PC-3 (cell line): ENCODE measurements around the gene HSF4. TPM values are rescaled to one million over a fixed set of nuclear protein-coding genes. Genes with fewer than 3 reads are reported as not detected.

ENCODE experiments used
- ATAC-seq: fragments of 200-7000 bp; cut with Tn5 transposase; 2 replicates; pipeline ENCODE4 v1.9.1; 2020; ENCODE audit warnings: mild to moderate bottlenecking, moderate library complexity
- BruUV-seq: library from RNA; stranded (reverse); fragments of 400-500 nt; replicated peaks from 2 replicates; lab custom pipeline; 2021; lab: Mats Ljungman, UMichigan
- CTCF ChIA-PET: fragments of 300-600 bp; sonication (Branson Sonifier 250); formaldehyde crosslinking; loops from one replicate; lab custom pipeline; 2022; ENCODE audit warnings: antibody characterized with exemption; lab: Charles Lee
- POLR2A ChIA-PET: fragments of 300-600 bp; sonication (Branson Sonifier 250); formaldehyde crosslinking; loops from one replicate; lab custom pipeline; 2022; ENCODE audit warnings: antibody characterized with exemption; ENCODE audit not compliant: unreplicated experiment; lab: Charles Lee
- DNase-seq: peaks from one replicate; pipeline ENCODE4 v3.0.0-alpha.2; 2015
- H2AFZ ChIP-seq: fragments of 300-600 bp; sonication (generic); 2 replicates; pipeline ENCODE4 v1.6.0; 2016; ENCODE audit warnings: antibody characterized with exemption, low read length
- H3F3A ChIP-seq: fragments of 300-600 bp; sonication (generic); one replicate; pipeline ENCODE4 v1.6.0; 2017; ENCODE audit warnings: antibody characterized with exemption, low read length, control low read depth, mild to moderate bottlenecking; ENCODE audit not compliant: unreplicated experiment
- H3K27ac ChIP-seq: fragments of 300-600 bp; sonication (generic); 2 replicates; pipeline ENCODE4 v1.5.1; 2016; ENCODE audit warnings: mild to moderate bottlenecking, low read length
- H3K27me3 ChIP-seq: fragments of 300-600 bp; sonication (generic); 2 replicates; pipeline ENCODE4 v1.6.1; 2016; ENCODE audit warnings: low read length, mixed read lengths
- H3K36me3 ChIP-seq: fragments of 300-600 bp; sonication (generic); 2 replicates; pipeline ENCODE4 v1.6.1; 2016; ENCODE audit warnings: low read depth, mixed run types, low read length, mixed read lengths
- H3K4me1 ChIP-seq: fragments of 300-600 bp; sonication (generic); 2 replicates; pipeline ENCODE4 v1.5.1; 2016; ENCODE audit warnings: low read length; ENCODE audit not compliant: insufficient read depth
- H3K4me2 ChIP-seq: fragments of 300-600 bp; sonication (generic); 2 replicates; pipeline ENCODE4 v1.6.0; 2016; ENCODE audit warnings: low read length
- H3K4me3 ChIP-seq: fragments of 300-600 bp; sonication (generic); 2 replicates; pipeline ENCODE4 v1.5.1; 2016; ENCODE audit warnings: mild to moderate bottlenecking, low read length, mixed read lengths
- H3K79me2 ChIP-seq: fragments of 300-600 bp; sonication (generic); 2 replicates; pipeline ENCODE4 v1.6.1; 2017; ENCODE audit warnings: low read length, mixed read lengths
- H3K9ac ChIP-seq: fragments of 300-600 bp; sonication (generic); 2 replicates; pipeline ENCODE4 v1.6.0; 2016; ENCODE audit warnings: mild to moderate bottlenecking, low read length
- H3K9me2 ChIP-seq: fragments of 300-600 bp; sonication (generic); replicated peaks from 2 replicates; pipeline ENCODE4 v1.6.1; 2016; ENCODE audit warnings: mixed run types, low read length, mixed read lengths
- H3K9me3 ChIP-seq: fragments of 300-600 bp; sonication (generic); 2 replicates; pipeline ENCODE4 v1.6.1; 2016; ENCODE audit warnings: low read length, mixed read lengths
- H4K20me1 ChIP-seq: fragments of 300-600 bp; sonication (generic); 2 replicates; pipeline ENCODE4 v1.6.1; 2016; ENCODE audit warnings: low read length, mixed read lengths
- CTCF ChIP-seq: fragments of 300-600 bp; sonication (generic); conservative IDR thresholded peaks from 2 replicates; pipeline ENCODE4 v1.5.1; 2017; ENCODE audit warnings: antibody characterized with exemption, low read depth, mild to moderate bottlenecking, low read length
- EZH2 ChIP-seq: fragments of 300-600 bp; sonication (generic); IDR thresholded peaks from one replicate; pipeline ENCODE4 v1.6.1; 2017; ENCODE audit warnings: antibody characterized with exemption, mild to moderate bottlenecking, low read length; ENCODE audit not compliant: unreplicated experiment
- EZH2phosphoT487 ChIP-seq: fragments of 300-600 bp; sonication (generic); IDR thresholded peaks from 2 replicates; pipeline ENCODE4 v1.6.1; 2018; ENCODE audit warnings: mild to moderate bottlenecking, antibody characterized with exemption, low read length, borderline replicate concordance
- intact Hi-C: fragments of 100-400 bp; cut with micrococcal nuclease; formaldehyde crosslinking; loops from 2 replicates; pipeline ENCODE4 v1.9.0; 2023
- total RNA-seq: library from RNA; depleted of rRNA; stranded (reverse); fragments of >200 nt; gene quantifications from 2 replicates; pipeline ENCODE4 v1.2.3, GENCODE V29; 2014

The HSF4 gene
- total RNA-seq, 1 experiment from 2014 or later = 20.6 TPM

- Histone ChIP-seq H3K36me3 (no peaks in the 10 kb centered on the region), H3K27ac (no peak overlapping the region), H3F3A (no peaks in the 10 kb centered on the region), H3K27me3 (no peaks in the 10 kb centered on the region), H2AFZ (no peak overlapping the region), H3K4me2 (no peak overlapping the region), H3K79me2 (no peaks in the 10 kb centered on the region), H3K9me2 (no peaks in the 10 kb centered on the region), H3K4me1 (peaks cover 13% of the 10 kb centered on the region), H3K9ac (no peak overlapping the region), H3K4me3 (no peak overlapping the region), H4K20me1 (no peaks in the 10 kb centered on the region), H3K9me3 (no peaks in the 10 kb centered on the region)
- intact Hi-C loops = loop anchor here (5.0 kb wide), 1 partner anchor 204 kb away; no protein-coding TSS in a partner anchor
- POLR2A ChIA-PET = interaction anchor here (0.5 kb wide), 1 partner anchor 1579 kb away, joined by 6 read pairs; no protein-coding TSS in a partner anchor
- BruUV-seq = no TSS peak
- CTCF ChIA-PET = no interaction called here
- TF ChIP-seq CTCF (no peak), EZH2phosphoT487 (no peak), EZH2 (no peak)
- DNase-seq = no peak
- ATAC-seq = no peak
Measured at GRCh38 chr16:67156143-67156844, 8.3 kb upstream of the HSF4 start.

GRCh38 chr16:67157106-67157748 is 7.3 kb upstream of the HSF4 start:
- Histone ChIP-seq H2AFZ (no peak overlapping the region), H3K4me2 (no peak overlapping the region), H3K27ac (no peak overlapping the region), H3K27me3 (no peaks in the 10 kb centered on the region), H3F3A (no peaks in the 10 kb centered on the region), H3K9me2 (no peaks in the 10 kb centered on the region), H3K9ac (no peak overlapping the region), H3K4me3 (no peak overlapping the region), H4K20me1 (no peaks in the 10 kb centered on the region), H3K79me2 (no peaks in the 10 kb centered on the region), H3K4me1 (peaks cover 20% of the 10 kb centered on the region), H3K9me3 (no peaks in the 10 kb centered on the region), H3K36me3 (no peaks in the 10 kb centered on the region)
- POLR2A ChIA-PET = interaction anchor here (0.5 kb wide), 1 partner anchor 1580 kb away, joined by 6 read pairs; no protein-coding TSS in a partner anchor
- ATAC-seq (no peak), DNase-seq (no peak)
- CTCF ChIA-PET = interaction anchor here (0.5 kb wide), 1 partner anchor 13 kb away, joined by 3 read pairs; the partner anchor contains the start of gene NOL3
- TF ChIP-seq EZH2phosphoT487 (no peak), CTCF (no peak), EZH2 (no peak)
- no TSS peak for BruUV-seq
- intact Hi-C loops = loop anchor here (5.0 kb wide), 1 partner anchor 205 kb away; no protein-coding TSS in a partner anchor
